ENCODE data around the gene TRIML2. TPM values are rescaled to one million over a fixed set of nuclear protein-coding genes. Genes with fewer than 3 reads are reported as not detected.

Gene TRIML2
- total RNA-seq, 2 donors from 2014 or later, result not detected

GRCh38 chr4:188107931-188108843 lies 1.2 kb downstream of the TRIML2 start:
- Histone ChIP-seq H3K4me1 (ENCODE audit: control insufficient read depth in 1 of 2, low read depth in 2 of 2) (no peaks in the 10 kb centered on the region), H3K36me3 (no peaks in the 10 kb centered on the region), H3K9me3 (no peaks in the 10 kb centered on the region), H3K27me3 (replicated peaks; ENCODE audit: insufficient read depth) (no peaks in the 10 kb centered on the region), H3K4me3 (no peak overlapping the region), H3K27ac (no peak overlapping the region)
- no peak for TF ChIP-seq CTCF (IDR thresholded peaks at IDR 0.05)
- DNase-seq (ENCODE audit: low spot score) (no peak), ATAC-seq (ENCODE audit: insufficient number of reproducible peaks, low FRiP score, low read depth) (no peak)

- H3K4me3 ChIP-seq, result no peak overlapping the region
- no peaks in the 10 kb centered on the region for H3K9me3 ChIP-seq
- no peak for TF ChIP-seq CTCF (IDR thresholded peaks at IDR 0.05)
- H3K4me1 ChIP-seq (ENCODE audit: control insufficient read depth in 1 of 2, low read depth in 2 of 2), result no peaks in the 10 kb centered on the region
- no peak for DNase-seq (ENCODE audit: low spot score)
- H3K27me3 ChIP-seq (replicated peaks; ENCODE audit: insufficient read depth), result no peaks in the 10 kb centered on the region
- H3K27ac ChIP-seq, result no peak overlapping the region
- no peak for ATAC-seq (ENCODE audit: insufficient number of reproducible peaks, low FRiP score, low read depth)
- no peaks in the 10 kb centered on the region for H3K36me3 ChIP-seq
Observed at GRCh38 chr4:188106454-188106853, 2.9 kb downstream of the TRIML2 start.

GRCh38 chr4:188092824-188093223 lies 16.6 kb downstream of the TRIML2 start:
- no peak for TF ChIP-seq CTCF (IDR thresholded peaks at IDR 0.05)
- Histone ChIP-seq H3K4me3 (no peak overlapping the region), H3K4me1 (ENCODE audit: control insufficient read depth in 1 of 2, low read depth in 2 of 2) (no peaks in the 10 kb centered on the region), H3K27ac (no peak overlapping the region), H3K27me3 (replicated peaks; ENCODE audit: insufficient read depth) (no peaks in the 10 kb centered on the region), H3K36me3 (no peaks in the 10 kb centered on the region), H3K9me3 (no peaks in the 10 kb centered on the region)
- no peak for ATAC-seq (ENCODE audit: insufficient number of reproducible peaks, low FRiP score, low read depth)
- DNase-seq (ENCODE audit: low spot score), result no peak

GRCh38 chr4:188086858-188087257 lies 22.5 kb downstream of the TRIML2 start:
- Histone ChIP-seq H3K27me3 (replicated peaks; ENCODE audit: insufficient read depth) (no peaks in the 10 kb centered on the region), H3K27ac (no peak overlapping the region), H3K4me3 (no peak overlapping the region), H3K36me3 (no peaks in the 10 kb centered on the region), H3K4me1 (ENCODE audit: control insufficient read depth in 1 of 2, low read depth in 2 of 2) (no peaks in the 10 kb centered on the region), H3K9me3 (no peaks in the 10 kb centered on the region)
- TF ChIP-seq CTCF (IDR thresholded peaks at IDR 0.05), result no peak
- no peak for DNase-seq (ENCODE audit: low spot score)
- ATAC-seq (ENCODE audit: insufficient number of reproducible peaks, low FRiP score, low read depth), result no peak

GRCh38 chr4:188082796-188083195 lies 26.6 kb downstream of the TRIML2 start:
- no peak for TF ChIP-seq CTCF (IDR thresholded peaks at IDR 0.05)
- Histone ChIP-seq H3K27me3 (replicated peaks; ENCODE audit: insufficient read depth) (no peaks in the 10 kb centered on the region), H3K27ac (no peak overlapping the region), H3K4me3 (no peak overlapping the region), H3K9me3 (no peaks in the 10 kb centered on the region), H3K36me3 (no peaks in the 10 kb centered on the region), H3K4me1 (ENCODE audit: control insufficient read depth in 1 of 2, low read depth in 2 of 2) (no peaks in the 10 kb centered on the region)
- ATAC-seq (ENCODE audit: insufficient number of reproducible peaks, low FRiP score, low read depth) (no peak), DNase-seq (ENCODE audit: low spot score) (no peak)

All from thoracic aorta (tissue), 2 donors.